G401 (cell line): ENCODE data around the gene TCF4. TPM values are rescaled to one million over a fixed set of nuclear protein-coding genes. Genes with fewer than 3 reads are reported as not detected.

ENCODE experiments used
- DNase-seq: peaks from one replicate; pipeline ENCODE4 v3.0.0-alpha.2; 2015; ENCODE audit warnings: low spot score
- in situ Hi-C: cut with HindIII; loops from 2 replicates; pipeline ENCODE4 v1.10.0; 2016; ENCODE audit warnings: low sequenced_read_pairs, mixed read lengths
- total RNA-seq: library from RNA; depleted of rRNA; stranded (reverse); fragments of >200 nt; shearing (Covaris generic); gene quantifications from 2 replicates; pipeline ENCODE4 v1.2.3, GENCODE V29; 2014

TCF4 gene
- total RNA-seq, 1 experiment from 2014 or later: 6.8 TPM

DNA sequence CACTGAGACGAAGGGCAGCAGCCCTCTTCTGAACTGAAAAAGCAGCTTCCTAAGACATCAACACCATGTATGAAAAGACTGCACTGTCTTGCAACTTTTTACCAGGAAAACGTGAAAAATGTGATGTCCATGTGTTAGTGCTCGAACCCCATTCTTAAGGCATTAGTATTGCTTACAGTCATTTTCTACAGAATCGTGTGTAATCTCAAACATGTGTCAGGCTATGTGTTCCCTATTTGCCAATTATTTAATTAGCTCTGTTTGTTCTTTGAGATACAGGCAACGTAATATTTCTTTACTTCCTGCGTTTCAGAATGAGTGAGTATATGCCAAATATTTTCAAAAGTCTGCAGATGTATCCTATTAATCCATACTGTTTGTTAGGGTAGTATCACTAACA is 321.0 kb downstream of the TCF4 start:
- in situ Hi-C loops: no loop called here

DNA sequence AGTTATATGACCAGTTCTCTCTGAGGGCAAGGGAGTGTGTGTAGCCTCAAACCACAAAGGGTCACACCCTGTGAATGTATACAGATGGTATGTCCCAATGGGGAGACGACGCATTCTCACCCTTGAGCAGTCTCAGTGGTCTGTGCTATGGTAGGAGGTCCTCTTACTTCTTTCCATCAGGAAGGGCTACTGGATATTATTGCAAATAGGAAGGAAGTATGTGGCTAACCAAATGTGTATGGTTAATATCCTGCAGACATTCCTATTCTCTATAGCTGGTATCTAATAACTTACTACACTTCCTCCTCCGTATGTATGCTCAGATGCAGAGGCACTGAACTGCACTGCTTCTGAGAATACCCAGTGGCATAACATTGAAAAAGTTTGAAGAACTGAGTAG is 322.0 kb downstream of the TCF4 start:
- in situ Hi-C loops: no loop called here

More for the DNA sequence above, 321.0 kb downstream of the TCF4 start:
- no peak for DNase-seq

DNA sequence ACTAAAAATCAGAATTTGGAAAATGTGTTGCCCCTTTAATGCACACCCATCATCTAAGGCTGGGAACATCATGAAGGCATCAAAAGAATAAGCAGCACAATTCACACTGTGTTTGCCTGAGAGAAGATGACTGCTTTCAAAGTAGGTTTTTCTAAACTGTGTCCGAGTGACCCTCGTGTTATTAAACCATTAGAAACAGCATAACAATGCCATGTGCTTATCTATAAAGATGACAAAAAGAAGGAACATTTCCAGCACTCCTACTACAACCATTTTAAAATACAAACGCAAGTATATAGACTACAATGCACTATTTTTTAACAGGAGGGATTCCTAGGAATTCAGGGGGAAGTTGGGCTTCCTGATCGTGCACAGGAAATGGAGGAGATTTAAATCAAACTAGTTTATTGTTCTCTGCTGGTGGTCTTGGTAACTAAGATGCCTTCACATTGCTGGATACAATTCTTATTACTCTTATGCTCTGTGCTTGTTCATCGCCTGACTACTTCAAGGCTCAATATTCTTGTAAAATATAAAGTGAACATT is 322.8 kb downstream of the TCF4 start:
- in situ Hi-C loops: no loop called here
- no peak for DNase-seq

More for the DNA sequence above, 322.0 kb downstream of the TCF4 start:
- DNase-seq: no peak

DNA sequence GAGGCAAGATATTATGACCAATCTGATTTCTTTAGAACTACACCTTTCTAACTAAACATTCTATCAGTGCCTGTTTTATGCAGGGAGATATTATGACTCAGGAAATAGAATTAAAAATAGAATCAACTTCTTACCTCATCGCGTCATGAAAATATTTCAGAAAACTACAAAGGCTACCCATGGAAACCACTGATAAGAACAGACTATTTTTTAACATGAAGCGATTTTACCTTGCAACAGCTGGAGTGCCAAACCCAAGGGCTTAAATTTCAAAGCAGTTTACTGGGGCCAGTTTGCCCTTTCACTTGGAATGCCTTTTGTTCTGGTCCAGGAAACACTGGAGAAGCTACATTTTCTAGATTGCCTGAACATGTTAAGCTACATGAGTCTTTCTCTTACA is 323.9 kb downstream of the TCF4 start:
- in situ Hi-C loops: no loop called here
- DNase-seq: no peak

DNA sequence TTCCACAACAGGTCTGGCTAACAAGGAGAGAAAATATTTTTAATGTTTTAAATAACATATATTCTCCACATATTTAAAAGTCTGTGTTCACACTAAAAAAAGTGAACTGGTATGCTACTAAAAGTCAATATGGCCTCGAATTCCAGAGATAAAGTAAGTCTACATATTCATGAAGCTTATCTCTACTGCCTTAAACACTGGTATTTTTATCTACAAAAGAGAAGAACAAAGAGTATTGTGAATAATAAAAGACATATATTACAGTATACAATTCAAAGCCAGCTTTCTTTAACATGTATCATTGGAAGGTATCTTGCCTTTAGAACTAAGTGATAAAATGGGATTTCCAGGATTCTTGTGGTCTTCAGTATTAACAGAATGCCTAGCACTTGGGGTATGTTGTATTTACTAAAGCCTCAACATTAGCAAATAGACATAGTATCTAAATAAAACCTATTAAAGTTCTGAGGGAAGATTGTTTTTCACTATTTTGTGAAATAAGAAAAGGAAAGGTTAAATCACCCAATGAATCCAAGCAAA is 325.9 kb downstream of the TCF4 start:
- in situ Hi-C loops: no loop called here
- no peak for DNase-seq

DNA sequence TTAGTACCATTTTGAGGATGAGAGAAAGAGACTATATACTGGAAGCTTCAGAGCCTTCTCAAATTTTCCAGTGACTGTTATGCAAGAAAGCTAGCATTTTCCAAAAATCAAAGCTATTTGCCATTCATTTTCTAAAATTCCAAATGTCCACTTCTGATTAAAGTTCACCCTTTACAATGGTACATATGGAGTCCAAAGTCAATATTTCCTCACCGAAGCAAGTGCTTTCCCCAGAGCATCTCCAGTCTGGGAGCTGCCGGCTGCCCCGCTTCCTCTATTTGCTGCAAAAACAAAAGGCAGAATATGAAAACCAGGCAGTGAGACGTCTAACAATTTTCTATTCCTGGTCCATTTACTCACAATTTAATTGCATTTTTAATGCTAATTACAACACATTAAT is 326.7 kb downstream of the TCF4 start:
- DNase-seq: no peak
- in situ Hi-C loops: no loop called here

DNA sequence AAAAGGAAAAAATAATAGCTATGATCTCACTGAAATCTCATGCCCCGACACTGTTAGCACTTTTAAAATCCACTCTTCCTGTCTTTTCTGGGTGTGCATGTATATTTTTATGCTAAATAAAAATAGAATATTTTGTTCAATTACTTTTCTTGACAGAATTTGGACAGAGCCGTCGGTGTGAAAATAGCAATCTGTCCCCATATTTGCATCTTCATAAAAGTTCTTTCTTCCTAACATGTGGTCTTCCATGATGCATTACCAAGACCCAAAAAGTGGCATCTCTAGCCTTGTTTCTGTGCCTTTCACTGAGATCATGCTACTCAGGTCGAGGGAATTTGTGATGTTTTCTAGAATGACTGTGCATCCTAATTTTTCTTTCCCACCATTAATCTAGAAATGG is 329.9 kb downstream of the TCF4 start:
- in situ Hi-C loops: no loop called here
- no peak for DNase-seq

DNA sequence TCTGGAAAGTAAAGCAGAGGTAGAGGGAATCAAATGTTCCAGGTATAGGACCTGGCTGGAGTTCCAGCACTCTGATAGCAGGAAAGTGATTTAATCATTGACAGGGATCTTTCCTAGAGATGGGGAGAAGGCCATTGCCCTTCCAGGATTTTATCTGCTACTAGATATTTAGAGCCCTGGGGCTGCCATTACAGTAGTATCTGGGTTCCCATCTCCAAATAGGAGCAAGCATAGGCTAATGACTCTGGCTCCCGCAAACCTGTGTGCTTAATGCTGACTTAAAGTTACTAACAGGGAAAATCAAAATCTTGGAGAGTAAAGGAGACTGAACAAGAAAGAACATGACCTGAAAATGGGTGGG is 331.1 kb downstream of the TCF4 start:
- in situ Hi-C loops: no loop called here
- DNase-seq: no peak

DNA sequence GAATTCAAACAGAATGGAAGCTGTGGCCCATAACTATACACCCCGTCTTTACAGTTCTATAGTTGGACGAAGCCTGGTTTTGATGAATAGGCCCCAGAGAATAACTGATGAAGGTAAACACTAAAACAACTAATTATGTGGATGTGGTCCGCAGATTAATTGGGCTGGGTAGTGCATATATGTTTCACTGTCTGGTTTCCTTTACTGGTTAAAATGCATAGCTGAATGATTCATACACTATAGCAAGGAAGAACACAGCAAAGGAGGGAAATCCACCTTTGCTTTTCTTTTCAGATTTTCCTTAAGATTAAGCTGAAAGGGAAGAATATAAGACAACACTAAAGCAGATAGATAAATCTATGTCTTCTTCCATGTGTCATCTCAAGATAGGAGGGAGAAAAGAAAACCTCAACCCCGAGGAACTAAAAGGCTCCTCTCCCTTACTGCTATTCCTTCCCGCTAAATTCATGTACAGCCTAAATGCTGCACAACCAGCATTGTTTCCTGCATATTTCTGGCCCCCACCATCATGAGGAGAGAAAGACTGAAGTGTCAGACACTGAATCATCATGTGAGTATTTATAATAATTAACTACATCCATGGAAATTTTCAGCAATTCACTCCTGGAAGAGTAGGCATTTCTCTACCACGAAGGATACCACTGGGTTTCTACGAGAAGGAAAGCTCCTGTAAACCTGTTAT is 331.6 kb downstream of the TCF4 start:
- in situ Hi-C loops: no loop called here
- DNase-seq: no peak

DNA sequence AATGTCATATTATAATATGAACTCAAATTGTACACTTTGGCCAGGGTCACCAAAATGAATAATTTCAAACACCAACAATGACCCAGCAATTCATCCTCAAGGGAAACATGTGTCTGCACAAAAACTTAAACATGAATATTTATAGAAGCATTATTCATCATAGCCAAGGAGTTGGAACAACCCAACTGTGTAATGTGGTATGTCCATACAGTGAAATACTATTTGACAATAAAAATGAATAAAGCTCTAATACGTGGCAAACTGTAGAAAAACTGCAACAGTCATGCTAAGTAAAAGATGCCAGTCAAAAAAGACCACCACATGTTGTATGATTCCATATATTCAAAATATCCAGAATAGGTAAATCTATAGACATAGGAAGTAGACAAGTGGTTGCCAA is 334.2 kb downstream of the TCF4 start:
- DNase-seq: no peak
- in situ Hi-C loops: no loop called here

DNA sequence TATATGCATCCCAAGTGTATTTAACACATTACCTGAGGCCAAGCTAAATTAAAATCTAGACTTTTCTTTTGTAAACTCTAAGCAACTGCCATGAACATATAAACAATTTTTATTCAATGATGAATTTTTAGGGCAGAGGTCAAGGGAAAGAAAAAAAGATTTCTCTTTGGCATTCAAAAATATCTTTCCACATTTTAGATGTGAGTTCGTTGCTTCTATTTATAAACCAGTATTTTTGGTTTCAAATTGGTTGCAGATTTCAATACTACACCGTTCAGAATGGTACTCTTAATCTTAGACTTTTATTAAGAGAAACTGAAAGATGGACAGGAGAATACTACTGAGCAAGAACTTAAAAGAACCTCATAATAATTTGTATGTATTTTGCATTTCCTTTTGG is 335.1 kb downstream of the TCF4 start:
- in situ Hi-C loops: no loop called here
- DNase-seq: no peak

DNA sequence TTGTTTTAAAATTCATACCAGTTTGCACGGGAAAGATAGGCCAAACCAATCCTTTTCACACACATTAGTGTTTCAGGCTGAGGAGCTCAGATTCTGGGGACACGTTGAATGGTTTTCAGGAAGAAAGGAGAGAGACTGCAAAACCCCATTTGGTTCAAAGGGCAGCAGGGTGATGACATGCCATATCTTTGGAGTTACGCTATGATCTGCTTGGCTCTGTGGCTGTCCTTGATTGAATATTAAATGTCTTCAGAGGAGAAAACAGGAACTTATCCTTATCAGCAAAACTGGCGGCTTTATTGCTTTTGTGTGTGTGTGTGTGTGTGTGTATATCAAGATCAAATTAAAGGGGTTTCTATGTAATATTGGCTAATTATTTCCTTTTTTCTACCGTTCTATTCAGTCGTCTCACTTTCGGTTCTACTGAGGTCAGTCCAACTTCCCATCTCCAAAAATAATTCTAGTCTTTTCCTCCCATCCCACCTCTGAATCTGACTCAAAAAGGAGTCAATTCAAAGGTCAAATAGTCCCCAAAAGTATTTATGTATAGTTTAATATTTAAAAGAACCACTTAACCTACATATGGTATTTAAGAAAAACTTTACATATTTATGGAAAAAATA is 335.8 kb downstream of the TCF4 start:
- in situ Hi-C loops: no loop called here
- no peak for DNase-seq

DNA sequence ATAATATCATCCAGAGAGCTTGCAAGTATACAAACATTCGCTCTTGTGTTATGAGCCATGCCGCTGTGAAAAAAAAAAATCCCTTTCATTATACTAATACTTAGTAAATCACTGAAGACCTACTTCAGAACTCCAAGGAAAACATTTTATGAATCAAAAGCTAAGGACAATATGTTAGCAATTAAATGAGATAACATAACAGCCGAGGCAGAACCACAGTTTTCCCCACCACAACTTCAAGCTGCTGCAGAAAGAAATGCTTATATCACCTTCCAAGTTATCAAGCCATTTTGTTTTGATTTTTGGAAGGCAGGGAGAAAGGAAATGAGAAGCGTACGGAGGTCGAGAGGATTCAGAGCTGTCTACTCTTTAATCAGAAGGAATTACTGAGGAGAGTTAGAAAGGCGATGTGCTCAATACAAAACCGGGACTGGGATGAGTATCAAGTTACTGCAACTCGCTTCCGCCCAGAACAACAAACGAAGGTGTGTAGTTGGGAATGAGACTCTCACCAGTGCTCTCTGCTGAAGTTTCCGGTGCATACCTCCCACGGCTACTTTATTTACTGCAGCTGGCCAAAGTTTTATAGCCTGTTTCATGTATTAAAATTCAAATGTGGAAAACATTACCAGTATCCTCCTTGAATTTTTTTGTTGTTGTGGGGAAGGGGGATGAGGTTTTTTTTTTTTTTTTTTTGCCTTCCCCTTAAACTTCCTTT is 336.6 kb downstream of the TCF4 start:
- DNase-seq: no peak
- in situ Hi-C loops: no loop called here

DNA sequence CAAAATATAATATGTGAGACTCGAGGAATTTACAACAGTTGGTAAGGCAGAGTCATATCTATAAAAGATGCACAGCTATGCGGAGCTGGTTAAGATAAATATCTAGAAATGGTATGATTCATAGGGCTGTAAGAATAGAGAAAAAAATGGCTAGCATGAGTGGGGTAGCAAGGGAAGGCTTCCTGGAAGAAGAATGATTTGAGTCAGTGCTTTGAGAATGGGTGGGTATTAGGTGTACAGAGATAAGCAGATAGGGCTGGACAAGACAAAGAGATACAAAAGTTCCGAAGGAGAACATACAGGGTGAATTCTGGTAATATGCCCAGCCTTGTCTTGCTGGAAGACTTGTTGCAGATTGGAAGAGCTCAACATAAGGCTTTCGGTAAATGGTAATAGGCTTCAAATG is 337.2 kb downstream of the TCF4 start:
- DNase-seq: no peak
- in situ Hi-C loops: no loop called here

DNA sequence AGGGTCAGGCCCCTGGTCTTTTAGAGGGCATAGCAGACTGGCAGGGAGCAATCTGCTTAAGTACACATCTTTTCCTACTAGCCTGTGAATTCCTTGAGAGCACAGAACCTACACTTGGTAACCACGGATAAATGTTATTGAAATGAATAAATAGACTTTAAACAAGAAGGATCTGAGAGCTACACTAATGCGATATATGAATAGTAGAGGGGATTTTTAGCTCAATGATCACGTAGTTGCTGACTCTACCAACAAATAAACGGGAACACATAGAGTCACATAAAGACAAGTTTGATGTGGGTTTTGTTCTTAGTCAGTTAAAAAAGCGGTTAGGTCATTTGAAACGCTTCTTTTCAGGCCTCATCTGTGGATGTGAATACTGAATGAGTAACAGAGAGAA is 338.4 kb downstream of the TCF4 start:
- in situ Hi-C loops: no loop called here
- no peak for DNase-seq

DNA sequence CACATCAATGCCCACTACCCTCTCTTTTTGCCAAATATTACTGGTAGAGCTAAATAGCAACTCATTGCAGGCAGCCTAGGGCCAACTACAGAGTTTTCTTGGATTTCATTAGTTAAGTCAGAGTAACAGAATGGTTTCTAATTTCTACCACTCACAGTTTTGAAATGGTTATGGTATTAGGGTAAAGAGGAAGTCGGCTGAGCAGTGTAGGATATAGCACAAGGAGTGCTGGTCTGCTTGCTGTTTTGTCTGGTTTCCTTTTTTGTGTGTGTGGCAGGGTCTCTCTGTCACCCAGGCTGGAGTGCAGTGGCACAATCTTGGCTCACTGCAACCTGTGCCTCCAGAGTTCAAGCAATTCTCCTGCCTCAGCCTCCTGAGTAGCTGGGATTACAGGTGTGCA is 339.5 kb downstream of the TCF4 start:
- in situ Hi-C loops: no loop called here
- DNase-seq: no peak

DNA sequence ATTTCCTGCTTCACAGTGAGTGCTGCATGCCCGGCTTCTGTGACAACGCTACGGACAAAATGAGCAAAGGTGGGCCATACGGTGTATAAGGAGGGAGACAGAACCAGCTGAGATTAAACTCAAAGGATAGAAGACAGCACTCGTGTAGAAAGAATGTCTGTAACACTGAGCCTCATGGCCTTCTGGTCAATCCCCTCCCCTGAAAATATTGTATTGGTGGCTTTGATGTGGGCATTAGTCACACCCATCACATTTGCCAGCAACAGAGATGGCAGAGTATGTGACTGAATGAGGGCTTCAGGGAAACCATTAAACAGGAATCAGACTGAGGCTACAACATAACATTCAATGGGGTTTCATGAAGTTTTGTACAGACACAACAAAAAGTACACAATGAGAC is 341.0 kb downstream of the TCF4 start:
- no peak for DNase-seq
- in situ Hi-C loops: no loop called here

DNA sequence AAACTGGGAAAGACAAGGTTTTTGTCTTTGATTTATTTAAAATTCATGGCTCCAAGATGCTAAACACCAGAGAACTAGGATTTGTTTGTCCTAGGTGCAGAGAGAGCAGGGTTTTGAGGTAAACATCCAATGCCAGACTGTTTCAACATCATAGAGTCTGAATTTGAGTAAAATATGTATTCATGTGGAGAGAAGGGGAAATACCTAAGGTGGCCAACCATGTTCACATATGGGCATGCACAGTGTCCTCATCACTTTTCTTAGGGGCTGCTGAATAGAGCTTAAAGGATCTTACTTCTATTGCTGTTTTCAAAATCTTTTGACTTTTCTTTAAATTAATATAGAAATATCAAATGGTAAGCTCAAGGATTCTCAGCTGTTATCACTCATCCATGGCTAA is 341.7 kb downstream of the TCF4 start:
- DNase-seq: no peak
- in situ Hi-C loops: no loop called here

DNA sequence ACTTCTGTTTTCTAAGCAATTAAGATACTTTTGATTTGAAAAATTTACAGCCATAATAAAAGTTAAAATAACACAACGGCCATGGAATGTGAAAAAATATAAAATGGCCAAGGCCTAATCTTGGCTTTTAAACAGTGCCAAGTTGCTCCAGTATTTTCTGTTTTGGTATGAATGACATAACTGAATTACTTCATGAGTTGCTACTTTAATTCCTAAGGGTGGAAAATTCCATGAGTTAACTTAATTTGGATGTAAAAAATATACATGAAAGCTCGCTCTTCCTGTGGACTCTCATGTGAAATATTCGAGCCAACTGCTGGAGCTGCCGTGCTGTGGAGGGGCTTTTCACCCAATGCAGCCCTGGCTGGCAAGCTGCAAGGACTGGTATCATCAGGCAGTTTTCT is 342.8 kb downstream of the TCF4 start:
- in situ Hi-C loops: no loop called here
- no peak for DNase-seq

DNA sequence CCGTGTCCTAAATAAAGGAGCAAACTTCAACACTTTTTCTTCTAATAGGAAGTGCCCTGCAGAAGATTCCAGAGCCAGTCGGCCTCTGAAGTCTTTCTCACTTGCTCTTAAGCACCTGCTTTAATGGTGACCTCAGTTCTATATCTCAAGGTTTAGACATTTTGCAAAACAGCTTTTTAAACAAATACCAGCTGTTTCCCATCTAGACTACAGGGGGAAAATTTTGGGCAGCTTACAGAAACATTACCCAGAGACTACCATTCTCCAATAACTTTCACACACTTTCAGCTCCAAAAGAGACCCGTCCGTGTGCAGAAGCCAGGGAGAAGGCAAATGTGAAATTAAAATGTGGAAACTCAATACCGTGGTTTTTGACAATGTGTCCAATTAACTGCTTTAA is 343.4 kb downstream of the TCF4 start:
- no peak for DNase-seq
- in situ Hi-C loops: no loop called here
